GM19455 (cell line): ENCODE measurements around the gene CLEC20A.
"Not testable (repeated sequence)": the region's sequence is repeated elsewhere in the genome, so short reads cannot be mapped to it uniquely, and the experiment has no call there.

Experiments
- ATAC-seq: cut with Tn5 transposase; IDR thresholded peaks from one replicate; pipeline ENCODE4 v1.9.1; 2021; ENCODE audit not compliant: unreplicated experiment

Gene CLEC20A

DNA sequence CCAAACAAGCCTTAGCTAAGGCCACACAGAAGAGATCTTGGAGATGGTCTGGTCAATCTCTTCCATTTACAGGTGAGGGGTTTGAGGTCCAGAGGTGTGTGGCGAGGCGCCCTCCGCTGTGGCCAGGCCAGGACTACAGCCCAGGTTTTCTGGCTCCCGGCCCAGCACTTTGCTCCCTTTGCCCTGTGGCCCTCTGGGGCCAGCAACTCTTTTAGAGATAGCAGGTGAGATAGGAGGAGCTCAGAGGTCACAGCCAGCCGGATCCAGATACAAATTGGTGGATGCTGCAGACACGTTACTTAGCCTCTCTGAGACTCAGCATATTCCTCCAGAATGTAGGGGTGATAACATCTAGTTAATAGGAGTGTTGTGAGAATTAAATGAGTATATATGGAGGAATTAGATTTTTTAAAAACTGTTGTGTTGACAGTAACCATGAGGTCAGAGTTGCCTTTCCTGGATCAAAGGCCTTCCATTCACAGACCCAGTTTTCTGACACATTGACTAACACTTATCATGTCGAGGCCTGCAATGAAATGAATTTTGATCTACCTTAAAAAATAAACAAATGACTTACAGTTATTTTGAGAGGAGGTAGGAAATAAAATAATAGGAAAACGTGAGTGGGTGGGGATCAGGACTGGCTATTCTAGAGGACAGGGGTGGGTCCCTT is 32.7 kb upstream of the CLEC20A start:
- no peak for ATAC-seq

GRCh38 chr1:178528953-178529335 is 32.2 kb upstream of the CLEC20A start:
- no peak for ATAC-seq

- no peak for ATAC-seq
Observed at GRCh38 chr1:178528228-178528952, 31.6 kb upstream of the CLEC20A start.

GRCh38 chr1:178527117-178527516 is 30.4 kb upstream of the CLEC20A start:
- no peak for ATAC-seq

DNA sequence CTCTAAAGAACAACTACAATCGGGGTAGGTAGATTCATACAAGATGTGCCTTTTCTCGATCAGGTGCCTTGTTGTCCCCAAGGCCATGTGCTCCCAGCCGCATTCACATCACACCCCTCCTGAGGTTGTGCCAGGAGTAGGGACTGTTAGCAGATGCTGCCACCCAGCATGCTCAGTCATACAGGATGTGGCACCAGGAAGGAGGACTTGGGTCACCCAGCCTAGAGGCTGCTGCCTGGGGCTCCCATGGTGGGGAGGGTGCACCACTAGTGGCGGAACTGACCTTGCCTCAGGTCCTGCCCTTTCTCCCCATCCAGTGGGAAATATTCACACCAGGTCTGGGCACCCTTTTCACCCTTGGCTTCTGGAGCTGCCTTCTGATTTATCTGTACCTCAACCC is 24.5 kb upstream of the CLEC20A start:
- no peak for ATAC-seq

- no peak for ATAC-seq
Observed at GRCh38 chr1:178520803-178521202, 24.0 kb upstream of the CLEC20A start.

GRCh38 chr1:178518894-178519293 is 22.1 kb upstream of the CLEC20A start:
- no peak for ATAC-seq

- ATAC-seq = no peak
Observed at GRCh38 chr1:178516110-178516509, 19.3 kb upstream of the CLEC20A start.

GRCh38 chr1:178513278-178513983 is 16.7 kb upstream of the CLEC20A start:
- ATAC-seq = no peak

- ATAC-seq = no peak
Observed at GRCh38 chr1:178512566-178513277, 16.0 kb upstream of the CLEC20A start, which contains the start of gene TEX35. Gene TEX35, plus strand, starts transcription at chr1:178513109. Its CDS starts 80 bp downstream, at chr1:178513189.

- ATAC-seq = no peak
Observed at GRCh38 chr1:178510155-178510554, 13.4 kb upstream of the CLEC20A start.

GRCh38 chr1:178509414-178510007 is 12.7 kb upstream of the CLEC20A start:
- ATAC-seq = no peak

DNA sequence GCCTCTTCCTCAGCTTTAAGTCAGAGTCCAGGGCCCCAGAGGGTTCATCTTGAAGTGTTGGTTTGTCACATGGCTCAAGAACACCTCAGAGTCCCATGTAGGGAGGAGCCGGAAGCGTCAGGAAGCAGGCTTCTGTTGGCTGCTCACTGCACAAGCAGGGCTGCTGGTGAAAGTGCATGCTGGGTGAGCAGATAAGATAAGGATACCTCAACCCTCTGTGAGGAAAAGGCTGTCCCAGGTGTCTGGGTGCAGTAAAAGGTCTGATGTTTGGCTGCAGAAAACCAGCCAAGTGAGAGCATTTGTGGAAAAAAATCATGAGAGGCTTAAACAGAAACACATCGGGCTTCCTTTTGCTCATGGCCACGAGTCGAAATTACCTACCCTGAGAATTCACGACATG is 9.9 kb upstream of the CLEC20A start:
- no peak for ATAC-seq

DNA sequence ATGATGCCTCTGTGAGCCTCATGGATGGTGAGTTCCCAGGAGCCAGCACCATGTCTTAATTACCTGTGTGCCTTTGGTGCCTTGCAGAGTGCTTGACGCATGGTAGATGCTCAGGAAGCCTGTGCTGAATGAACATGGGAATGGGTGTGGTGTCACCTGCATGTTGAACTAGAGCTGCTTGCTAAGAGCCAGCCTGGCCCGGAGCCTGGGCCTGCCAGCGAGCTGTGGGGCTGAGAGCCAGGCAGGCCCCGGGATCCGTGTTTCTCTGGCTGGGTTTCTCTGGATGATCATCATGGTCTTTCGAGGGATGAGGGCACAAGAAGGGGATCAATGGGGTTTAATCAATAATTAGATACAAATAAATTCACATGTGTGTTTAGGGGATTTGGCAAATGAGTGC is 9.4 kb upstream of the CLEC20A start:
- no peak for ATAC-seq

- no peak for ATAC-seq
Observed at GRCh38 chr1:178504286-178504685, 7.5 kb upstream of the CLEC20A start.

DNA sequence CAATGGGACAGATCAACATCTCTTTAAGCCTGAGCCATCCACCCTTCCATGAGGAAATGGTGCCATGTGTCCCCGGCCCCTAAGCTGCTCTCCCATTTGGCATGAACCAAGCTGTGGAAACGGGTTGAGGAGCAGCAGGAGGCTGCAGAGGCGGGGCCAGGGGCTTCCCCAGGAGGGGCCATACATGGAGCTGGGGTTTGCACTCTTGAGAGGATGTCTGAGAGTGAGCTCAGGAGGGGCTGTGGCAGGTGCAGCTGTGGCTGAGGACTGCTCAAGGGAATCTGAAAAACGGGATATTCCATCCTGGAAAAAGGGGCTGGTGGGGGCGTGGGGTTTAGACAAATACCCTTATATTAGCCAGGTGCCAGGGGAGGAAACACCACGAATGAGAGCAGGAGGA is 7.1 kb upstream of the CLEC20A start:
- no peak for ATAC-seq

GRCh38 chr1:178503316-178503715 is 6.6 kb upstream of the CLEC20A start:
- not testable (repeated sequence) for ATAC-seq

GRCh38 chr1:178502856-178503255 is 6.1 kb upstream of the CLEC20A start:
- no peak for ATAC-seq

DNA sequence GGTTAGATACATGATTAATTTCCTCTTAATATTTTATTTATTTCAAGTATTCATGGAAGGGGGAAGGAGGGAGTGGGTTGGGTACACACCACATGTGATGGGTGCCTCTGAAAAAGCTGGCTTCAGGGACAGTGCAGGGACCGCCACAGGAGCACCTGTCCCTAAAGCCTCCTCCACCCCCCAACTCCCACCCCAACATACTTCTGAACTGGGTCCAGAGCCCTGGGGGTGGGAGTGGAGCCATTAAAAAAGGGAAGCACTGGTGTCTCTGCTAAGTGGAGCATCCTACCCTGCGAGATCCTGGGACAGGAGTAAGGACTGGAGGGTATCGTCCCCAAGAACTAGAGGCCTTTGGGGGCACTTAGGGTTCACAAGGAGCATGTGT is 5.6 kb upstream of the CLEC20A start:
- no peak for ATAC-seq

DNA sequence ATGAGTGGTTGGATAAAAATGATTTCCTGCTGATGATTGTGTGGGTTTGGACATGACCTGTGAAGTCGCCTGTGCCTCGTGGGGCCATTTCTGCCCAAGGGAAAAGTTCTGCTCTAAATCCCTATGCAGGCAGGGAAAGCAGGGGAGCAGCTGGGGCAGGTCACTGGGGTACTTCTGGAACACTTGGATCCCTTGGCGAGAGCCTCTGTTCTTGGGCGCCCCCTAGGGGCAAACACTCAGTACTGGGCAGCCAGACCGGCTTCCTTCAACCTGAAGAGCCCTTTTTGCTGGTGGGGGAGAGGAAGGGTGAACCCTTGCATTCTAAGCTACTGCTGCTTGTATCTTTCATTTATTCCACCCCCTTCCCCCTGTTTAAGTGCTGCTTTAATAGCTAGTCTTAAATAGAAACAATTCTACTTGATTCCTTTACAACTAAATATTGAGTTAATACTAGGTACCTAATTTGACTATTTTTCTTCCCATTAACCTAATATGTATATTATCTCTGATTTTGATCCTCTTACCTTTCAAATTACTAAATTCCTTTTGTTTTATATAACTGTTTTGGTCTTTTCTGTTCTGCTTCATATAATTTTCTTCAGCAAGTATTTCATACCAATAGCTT is 5.1 kb upstream of the CLEC20A start:
- ATAC-seq = peak; percentile 88
